ENCODE data around the gene WFDC1.

Gene WFDC1

DNA sequence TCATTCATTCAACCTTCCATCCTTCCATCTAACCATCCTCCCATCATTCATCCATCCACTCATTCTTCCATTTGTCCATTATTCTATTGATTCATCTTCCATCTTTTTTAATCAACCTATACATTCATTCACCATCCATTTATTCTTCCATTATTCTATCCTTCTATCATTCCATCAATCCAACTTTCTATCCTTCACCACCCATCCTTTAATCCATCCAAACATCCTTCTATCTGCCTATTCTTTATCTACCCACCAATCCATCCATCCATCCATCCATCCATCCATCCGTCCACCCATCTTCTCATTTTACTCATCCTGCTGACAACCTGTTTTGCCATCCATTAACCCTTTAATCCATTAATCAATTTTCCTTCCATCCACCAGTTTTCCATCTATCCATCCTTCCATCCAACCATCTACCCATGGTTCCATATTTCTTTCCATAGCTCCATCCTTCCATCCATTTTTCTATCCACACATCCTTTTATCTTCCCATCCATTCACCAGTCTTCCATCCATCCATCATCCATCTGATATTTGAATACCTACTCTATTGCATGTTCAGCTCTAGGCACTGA, 21.8 kb upstream of the WFDC1 start:
- no peak for ATAC-seq

DNA sequence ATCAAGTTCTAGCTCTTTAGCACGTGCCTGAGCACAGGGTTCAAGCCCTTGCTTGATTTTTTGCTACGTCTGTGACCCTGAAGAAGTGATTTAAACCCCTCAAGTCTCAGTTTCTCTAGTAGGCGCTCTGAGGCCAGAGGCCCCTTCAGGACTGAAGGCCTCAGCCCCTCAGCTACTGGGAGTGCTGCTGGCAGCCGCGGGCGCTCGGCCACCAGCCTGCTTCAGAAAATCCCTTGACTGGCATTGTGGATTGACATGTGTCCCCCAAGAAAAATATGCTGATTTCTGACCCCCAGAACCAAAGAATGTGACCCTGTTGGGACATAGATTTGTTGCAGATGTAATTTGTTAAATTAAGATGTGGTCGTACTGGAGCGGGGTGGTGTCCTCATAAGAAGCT, 20.2 kb upstream of the WFDC1 start:
- no peak for DNase-seq
- ATAC-seq = no peak

More for the DNA sequence above, 21.8 kb upstream of the WFDC1 start:
- DNase-seq = no peak

DNA sequence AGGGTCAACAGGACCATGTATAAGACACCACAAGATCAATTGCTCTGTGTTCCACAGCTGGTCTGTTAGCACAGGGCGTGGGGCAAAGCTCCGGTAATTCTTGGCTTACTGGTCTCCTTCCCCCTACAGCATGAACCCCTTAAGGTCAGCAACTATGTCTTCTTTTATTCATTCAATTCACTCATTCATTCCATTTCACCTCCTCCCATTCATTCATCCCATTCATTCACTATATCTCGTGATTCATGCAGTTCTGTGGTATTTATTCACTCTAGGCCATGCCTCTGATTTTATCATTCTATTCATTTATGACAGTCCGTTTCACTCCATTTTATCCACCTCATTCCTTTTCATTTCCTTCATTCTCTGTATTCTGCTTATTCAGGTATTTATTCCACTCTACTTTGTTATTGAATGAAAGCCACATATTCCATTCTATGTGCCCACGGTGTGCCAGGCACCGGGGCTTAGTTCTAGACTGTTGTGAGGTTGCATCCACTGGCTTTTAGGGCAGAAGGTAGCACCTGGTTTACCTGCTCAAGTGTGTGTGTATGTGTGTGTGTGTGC, 19.0 kb upstream of the WFDC1 start:
- DNase-seq (no peak), ATAC-seq (no peak)

DNA sequence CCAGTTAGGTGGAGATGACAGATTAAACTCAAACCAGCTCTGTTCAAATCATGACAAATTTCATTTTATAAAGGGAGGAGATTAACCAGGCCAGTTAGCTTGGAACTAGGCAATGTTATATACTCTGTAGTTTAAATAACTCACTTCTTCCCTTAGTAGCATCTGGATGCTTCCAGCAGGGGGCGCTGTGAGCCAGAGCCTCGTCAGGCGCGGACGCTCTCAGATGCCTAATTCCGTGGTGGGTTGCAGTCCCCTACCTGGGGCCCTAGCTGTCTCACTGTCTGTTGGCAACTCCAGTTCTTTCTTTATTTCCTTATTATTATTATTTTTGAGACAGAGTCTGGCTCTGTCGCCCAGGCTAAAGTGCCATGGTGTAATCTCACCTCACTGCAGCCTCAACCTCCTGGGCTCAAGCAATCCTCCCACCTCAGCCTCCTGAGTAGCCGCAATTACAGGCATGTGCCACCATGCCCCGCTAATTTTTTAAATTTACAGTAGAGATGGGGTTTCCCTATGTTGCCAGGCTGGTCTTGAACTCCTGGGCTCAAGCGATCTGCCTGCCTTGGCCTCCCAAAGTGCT, 17.3 kb upstream of the WFDC1 start:
- ATAC-seq = no peak
- peak; percentile 84 for DNase-seq

DNA sequence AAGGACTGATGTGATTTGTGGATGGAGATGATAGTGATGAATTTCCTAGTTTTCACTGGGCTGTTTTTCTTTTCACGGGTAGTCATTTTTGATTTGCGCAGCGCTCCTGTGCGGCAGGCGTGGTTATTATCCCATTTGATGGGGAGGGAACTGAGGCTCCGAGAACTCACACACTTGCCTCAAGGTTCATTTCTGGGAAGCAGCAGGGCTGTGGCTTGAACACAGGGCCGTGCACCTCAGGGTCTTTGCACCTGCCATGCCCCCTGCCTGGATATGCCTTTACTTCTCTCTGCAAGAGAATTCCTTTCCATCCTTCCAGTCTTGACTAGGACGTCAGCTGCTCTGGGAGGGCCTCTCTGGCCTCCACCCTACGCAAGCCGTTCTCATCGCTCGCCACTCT, 16.3 kb upstream of the WFDC1 start:
- ATAC-seq (no peak), DNase-seq (no peak)

DNA sequence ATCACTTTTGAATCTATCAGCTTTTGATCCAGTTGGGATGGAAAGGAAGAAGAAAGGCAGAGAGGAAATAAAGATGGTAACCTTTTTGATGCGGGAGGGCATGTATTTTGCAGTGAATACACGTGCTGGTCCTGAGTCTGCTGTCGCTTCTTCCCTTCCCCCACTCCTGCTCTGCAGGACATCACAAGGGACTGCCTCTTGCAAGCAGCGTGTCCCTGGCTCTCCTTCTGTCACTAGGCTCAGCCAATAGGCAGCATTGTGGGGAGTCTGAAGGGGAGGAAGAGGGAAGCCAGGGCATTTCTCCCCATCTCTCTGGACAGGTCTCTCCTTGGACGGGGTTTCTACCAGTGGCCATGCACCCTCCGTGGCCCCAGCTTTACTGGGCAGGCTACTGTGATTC, 15.7 kb upstream of the WFDC1 start:
- ATAC-seq (no peak), DNase-seq (no peak)

DNA sequence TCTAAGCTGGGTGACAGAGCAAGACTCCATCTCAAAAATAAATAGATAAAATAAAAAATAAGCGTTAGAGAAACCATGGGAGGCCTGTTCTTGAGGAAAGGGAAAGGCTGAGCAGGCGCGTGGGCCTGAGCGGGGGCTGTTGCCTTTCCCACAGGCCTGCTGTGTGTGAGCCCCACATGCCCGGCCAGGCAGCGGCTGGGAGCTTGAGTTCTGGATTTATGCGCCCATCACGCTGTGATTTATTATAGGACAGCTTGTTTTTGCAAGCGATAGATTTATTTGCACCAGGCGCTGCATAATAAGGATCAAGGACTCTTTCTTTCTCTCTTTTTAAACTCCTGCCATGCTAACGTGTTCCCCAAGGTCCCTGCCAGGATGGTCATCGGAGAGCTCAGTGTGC, 14.8 kb upstream of the WFDC1 start:
- no peak for DNase-seq
- no peak for ATAC-seq

DNA sequence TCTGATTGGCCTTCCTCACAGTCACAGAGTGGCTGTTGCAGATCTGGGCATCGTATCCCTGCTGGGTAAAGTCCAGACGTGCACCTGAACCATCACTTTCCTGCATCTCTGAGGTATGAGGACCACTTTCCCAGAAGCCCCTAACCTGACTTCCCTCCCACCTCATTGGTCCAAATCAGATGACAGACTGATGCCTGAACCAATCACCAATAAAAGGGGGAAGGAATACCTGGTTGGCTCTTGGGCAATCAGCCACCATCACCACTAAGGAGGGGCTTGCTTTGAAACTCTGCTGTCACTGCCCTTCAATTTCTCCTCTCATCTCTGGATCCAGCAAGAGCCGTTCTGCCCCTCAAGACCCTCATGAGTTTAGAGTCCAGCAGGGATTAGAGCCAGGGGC, 13.6 kb upstream of the WFDC1 start:
- no peak for ATAC-seq
- no peak for DNase-seq

DNA sequence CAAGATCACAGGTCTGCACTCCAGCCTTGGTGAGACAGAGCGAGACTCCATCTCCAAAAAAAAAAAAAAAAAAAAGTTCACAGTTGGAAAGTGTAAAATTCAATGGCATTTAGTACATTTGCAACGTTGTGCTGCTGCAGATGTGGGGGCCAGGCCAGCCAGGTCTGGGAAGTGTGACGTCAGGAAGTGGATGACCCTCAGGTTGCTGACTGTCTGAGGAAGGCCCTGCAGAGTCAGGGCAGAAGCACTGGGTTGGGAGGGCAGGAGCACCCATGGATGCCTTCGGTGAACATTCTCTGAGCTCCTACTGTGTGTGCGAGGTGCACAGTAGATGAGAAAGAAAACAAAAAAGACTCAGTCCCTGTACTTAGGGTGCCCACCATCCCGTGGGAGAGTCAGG, 12.1 kb upstream of the WFDC1 start:
- DNase-seq = no peak
- ATAC-seq = no peak

DNA sequence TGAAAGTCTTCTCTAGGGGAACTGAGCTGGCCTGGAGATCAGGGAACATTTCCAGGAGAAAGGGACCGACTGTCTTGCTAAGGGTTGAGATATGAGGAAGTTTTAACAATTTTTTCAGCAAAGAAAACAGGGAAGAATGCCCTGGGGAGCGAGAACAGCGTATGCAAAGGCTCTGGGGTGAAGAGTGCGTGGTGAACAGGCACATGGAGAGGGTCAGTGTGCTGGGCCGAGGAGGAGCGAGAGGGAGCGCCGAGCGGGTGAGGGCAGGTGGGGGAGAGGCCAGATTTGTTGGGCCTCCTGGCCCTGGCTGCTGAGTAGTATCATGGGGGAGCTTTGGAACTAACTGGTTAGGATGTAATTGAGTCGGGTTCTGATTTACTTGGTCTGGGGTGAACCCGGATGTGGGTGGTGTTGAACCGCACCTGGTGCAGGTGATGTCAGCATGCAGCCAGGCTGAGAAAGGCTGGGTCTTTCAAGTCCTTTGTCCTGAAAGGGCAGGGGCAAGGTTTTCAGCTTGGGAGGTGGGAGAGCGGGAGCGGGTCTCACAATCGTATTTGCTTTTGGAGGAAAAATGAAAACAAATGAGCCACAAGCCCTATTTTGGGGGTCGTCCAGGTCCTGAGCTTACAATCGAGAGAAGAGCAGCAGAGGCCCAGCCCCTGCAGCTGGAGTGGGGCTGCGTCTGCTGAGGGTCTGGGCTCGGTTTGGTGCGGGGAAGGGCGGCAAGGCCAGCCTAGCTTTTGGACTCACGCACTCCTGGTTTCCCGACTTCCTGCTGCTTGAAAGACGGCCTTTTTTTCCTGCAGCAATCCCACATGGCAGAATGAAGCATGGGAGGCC, 11.1 kb upstream of the WFDC1 start:
- ATAC-seq = no peak
- DNase-seq = no peak

DNA sequence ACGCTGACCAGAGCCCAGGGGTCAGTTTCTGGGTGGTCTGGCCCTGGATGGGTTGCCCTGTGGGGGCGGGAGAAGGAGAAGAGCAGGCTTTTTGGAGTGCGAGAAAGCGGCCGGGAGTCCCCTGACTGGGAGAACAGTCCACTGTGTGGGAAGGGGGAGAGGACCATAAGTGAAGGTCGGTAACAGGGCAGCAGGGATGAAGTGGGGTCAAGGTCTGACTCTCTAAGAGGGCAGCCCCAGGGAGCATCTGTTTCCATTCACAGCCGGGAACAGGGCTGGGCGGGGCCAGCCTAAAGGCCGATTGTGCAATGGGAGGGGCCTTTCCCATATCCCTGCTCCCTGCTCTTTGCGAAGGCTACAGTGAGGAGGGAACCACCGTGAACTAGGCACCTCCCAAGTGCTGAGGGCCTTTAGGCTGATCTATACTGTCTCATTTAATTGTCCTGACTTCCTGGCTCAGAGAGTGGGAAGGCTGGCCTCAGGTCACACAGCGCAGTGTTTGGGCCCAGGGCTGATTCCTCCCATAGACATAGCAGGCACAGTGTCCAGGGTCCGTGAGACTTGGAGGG, 10.4 kb upstream of the WFDC1 start:
- no peak for ATAC-seq
- no peak for DNase-seq

DNA sequence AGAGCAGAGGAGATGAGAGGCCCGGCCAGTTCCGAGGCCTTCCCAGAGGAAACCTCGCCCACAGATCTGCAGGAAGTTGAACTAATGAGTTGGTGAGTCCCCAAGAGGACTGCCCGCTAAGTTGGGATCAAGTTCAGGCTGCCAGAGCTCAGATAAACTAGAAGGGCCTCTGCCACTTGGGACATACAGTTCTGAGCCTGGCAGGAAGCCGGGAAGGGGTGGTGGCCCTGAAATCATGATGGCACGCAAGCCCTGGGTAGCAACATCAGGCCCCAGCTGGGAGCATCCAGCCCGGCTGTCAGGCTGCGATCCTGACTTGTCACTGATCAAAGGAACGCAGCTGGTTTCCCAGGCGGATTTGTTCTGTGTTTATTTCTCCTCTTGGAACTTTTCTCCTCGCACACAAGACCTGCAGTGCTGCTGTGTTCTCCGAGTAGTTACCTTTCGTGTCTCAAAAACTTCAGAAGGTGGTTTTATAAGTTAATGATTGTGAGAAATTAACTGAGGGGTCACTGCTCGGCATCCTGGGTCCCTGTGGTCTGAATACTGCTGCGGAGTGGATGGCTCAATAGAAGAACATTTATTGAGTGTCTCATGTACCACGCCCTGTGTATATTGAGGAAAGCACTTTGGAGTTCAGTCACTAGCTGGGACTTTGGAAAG, 8.0 kb upstream of the WFDC1 start:
- ATAC-seq = no peak
- no peak for DNase-seq

DNA sequence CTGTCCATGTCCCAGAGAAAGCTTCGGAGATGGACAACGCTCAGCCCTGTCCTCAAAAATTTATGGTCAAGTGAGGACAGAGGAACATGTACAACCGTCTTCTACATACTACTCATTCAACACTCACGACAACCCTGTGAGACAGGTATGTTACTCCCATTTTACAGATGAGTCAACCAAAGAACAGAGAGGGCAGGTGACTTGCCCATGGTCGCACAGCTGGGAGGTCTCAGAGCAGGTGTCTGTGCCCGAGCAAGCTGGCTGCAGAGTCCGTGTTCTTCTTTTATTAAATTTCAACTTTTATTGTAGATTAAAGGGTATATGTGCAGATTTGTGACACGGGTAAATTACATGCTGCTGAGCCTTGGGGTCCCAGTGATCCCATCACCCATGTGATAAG, 5.8 kb upstream of the WFDC1 start:
- no peak for ATAC-seq
- no peak for DNase-seq

DNA sequence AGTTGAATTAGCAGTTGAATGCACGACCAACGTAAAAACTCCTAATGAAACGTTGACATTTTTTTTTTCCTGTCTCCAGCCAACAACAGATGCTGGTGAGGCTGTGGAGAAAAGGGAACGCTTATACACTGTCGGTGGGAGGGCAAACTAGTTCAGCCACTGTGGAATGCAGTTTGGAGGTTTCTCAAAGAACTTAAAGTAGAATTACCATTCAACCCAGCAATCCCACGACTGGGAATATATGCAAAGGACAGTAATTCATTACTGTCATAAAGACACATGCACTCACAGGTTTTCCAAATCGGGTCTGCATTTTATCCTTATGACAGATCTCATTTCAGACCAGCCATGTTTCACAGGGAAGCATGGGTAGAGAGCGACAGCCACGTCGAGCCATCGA, 3.5 kb upstream of the WFDC1 start:
- ATAC-seq (no peak), DNase-seq (no peak)

DNA sequence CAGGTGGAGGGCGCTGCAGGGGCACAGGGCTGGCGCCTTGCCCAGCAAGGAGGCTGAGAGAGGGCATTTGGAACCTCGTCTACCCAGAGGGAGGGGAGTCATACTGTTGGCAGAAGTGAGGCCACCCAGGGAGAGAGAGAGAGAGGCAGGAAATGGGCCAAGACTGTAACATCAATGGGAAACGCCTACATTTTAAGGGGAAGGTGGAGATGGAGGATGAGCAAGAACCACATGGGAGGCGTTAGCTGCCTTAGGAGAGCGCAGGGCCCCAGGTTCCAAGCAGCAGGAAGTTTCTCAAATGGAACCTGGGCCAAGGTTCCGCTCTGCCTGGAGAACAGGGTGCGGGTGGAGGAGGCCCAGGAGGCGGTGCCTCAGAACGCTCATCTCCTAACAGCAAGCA, 2.7 kb upstream of the WFDC1 start:
- DNase-seq (no peak), ATAC-seq (no peak)

DNA sequence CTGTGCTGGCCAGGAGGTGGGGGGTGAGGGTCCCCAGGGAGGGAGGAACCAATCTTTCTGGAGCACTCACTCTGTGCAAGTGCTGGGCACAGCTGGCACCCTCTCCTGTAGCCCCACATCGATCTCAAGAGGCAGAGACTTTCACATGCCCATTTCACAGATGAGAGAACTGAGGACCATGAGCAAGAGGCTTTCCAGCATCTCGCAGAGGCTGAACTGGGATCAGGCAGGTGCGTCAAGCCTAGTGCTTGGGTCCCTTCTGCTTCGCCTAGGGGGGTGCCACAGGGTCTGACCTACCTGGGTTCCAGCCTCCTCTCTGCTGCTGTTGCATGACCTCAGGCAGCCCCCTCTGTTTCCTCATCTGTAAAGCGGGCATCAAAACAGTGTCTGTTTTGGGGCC, 1.3 kb upstream of the WFDC1 start:
- ATAC-seq (no peak), DNase-seq (no peak)

DNA sequence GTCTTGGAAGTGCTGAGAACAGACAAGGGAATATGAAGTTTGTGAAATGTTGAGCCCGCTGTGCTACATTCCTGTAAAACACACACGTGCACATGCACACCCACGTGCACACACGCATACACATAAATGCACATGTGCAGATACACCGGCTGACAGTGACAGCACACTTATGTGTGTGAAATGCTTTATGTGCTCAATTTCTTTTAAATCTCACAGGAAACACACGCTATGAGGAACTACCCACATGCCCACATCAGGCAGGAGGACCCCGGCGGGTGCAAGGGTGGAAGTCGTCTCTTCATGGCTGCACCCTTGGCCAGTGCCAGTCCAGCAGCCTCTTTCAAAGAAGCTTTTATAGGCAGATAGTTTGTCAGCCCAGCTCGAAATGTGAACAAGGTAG, 561 bp upstream of the WFDC1 start:
- no peak for DNase-seq
- ATAC-seq = no peak

DNA sequence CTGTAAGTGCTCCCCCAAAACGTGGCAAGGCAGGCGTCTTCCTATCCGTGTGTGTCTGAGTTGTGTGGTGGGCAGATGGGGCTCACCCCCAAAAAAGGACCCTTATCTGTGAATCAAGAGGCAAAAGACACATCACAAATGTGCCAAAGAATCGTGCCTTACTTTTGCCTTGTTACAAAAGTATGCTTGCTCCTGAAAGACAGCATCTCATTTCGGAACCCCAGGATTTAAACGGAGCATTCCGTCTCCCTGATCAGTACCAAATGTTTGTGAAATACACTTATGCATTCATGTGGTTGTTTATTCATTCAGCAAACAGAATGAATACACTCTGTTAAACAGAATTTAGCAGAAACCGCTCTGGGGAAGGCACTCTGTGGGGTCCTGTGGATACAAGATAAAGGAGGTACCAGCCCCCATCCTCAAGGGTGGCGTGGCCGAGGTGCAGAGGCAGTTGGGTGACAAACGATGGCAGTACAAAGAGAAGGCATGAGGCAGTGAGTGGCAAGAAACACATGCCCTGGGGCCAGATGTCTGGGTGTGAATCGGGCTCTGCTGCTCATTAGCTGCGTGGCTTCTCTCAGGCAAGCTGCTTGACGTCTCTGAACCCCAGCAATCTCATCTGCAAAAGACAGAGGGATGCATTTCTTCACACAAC, 654 bp downstream of the WFDC1 start:
- ATAC-seq (no peak), DNase-seq (no peak)

DNA sequence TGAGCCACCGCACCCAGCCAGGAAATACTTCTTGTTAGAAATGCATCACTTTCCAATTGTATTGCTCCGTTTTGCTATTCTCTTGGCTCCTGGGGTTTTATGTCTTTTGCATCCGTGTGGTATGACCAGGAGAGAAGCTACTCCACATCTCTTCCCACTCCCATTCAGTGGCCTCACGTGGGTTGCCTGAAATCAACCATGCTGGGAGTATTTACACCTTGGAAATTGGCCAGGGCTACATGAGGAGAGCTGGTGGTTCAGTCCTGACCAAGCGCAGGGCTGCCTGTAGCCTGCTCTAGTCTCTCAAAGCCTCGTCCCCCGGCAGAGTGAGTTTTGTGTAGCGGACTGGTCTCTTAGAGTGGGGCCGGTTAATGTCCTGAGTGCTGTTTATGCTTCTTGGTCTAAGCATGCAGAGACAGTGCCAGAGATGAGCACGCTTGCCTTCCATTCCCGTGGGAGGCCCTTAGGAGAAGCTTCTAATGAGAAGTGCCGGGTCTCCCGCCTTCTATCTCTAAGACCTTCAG, 3.8 kb downstream of the WFDC1 start:
- no peak for ATAC-seq
- DNase-seq = no peak

DNA sequence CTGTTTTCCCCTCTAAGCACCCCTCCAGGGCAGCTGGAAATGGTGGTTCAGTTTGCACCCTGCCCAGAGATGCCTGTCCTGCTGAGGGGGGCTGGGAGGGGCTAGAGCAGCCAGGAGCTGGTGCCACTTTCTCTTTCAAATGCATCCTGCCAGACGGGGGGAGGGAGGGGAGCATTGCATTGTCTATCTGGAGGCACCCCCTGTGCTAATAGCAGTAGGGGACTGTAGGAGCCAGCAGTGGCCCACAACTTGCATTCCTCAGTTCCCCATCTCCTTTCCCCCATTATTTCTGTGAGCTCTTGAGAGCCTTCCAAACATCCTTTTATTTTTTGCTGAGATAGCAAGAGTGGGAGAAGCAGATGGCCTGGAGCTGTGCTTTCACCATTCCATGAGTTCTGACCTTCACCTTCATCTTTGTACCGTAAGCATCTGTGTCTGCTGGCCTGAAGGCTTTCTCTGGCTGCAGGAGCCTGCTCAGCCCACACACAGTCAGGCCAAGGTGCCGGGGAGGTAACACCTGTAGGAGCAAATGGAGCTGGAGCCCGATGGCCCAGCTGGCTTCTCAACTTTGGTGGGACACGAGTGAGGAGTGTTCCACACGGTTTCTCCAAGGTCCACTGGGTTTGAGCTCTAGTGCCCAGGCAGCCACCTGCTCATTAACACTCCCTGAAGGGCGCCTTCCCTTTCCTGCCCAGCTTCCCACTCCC, 5.2 kb downstream of the WFDC1 start:
- DNase-seq (no peak), ATAC-seq (no peak)

Data from stimulated activated naive CD8-positive, alpha-beta T cell treated with anti-CD3 and anti-CD28 coated beads, Interleukin-15, Interleukin-2, amounts not matched to agents 100 U/mL and 50 U/mL, for 24 hours (primary cell).